WTC11 (cell line): ENCODE measurements around the gene ABCA13.

Experiments
- ATF2 ChIP-seq: sonication (generic); formaldehyde crosslinking; IDR thresholded peaks from 2 replicates; pipeline ENCODE4 v1.8.1; 2022; ENCODE audit warnings: low read depth, missing genetic modification reagents, borderline replicate concordance
- CTCF ChIP-seq: fragments of 200-600 bp; IDR thresholded peaks from 2 replicates; pipeline ENCODE4 v1.8.0; 2022; ENCODE audit warnings: antibody characterized with exemption
- TP53 ChIP-seq: sonication (generic); formaldehyde crosslinking; IDR thresholded peaks from 2 replicates; pipeline ENCODE4 v1.8.1; 2023; ENCODE audit warnings: mild to moderate bottlenecking, missing genetic modification reagents
- ZNF263 ChIP-seq: sonication (generic); formaldehyde crosslinking; IDR thresholded peaks from 2 replicates; pipeline ENCODE4 v1.8.1; 2022; ENCODE audit warnings: low read depth, mild to moderate bottlenecking, moderate library complexity, missing genetic modification reagents

- TF ChIP-seq CTCF (no peak), ATF2 (CRISPR knock-in tag) (no peak), ZNF263 (CRISPR knock-in tag) (no peak), TP53 (no peak)
Measured at GRCh38 chr7:48635796-48636195, 464.5 kb downstream of the ABCA13 start.
